DMS53 (cell line): ENCODE measurements around the gene LYL1.

Source experiments
- DNase-seq: peaks from one replicate; lab custom pipeline; 2025; lab: John Stamatoyannopoulos, UW

Gene LYL1

GRCh38 chr19:13055213-13056051, 47.2 kb downstream of the LYL1 start:
- DNase-seq = no peak

GRCh38 chr19:13054626-13055212, 47.9 kb downstream of the LYL1 start:
- no peak for DNase-seq

GRCh38 chr19:13053761-13054625, 48.7 kb downstream of the LYL1 start:
- DNase-seq = no peak

GRCh38 chr19:13053238-13053637, 49.4 kb downstream of the LYL1 start:
- DNase-seq = no peak

- no peak for DNase-seq
Measured at GRCh38 chr19:13052447-13053175, 50.0 kb downstream of the LYL1 start.

GRCh38 chr19:13051557-13052165, 51.0 kb downstream of the LYL1 start:
- peak; percentile 84 for DNase-seq

- DNase-seq = no peak
Measured at GRCh38 chr19:13050274-13050673, 52.4 kb downstream of the LYL1 start.
